ENCODE results near the gene ATP13A2. TPM values are rescaled to one million over a fixed set of nuclear protein-coding genes. Genes with fewer than 3 reads are reported as not detected.

ATP13A2 gene
- total RNA-seq, 1 experiment from 2014 or later: 28.6 TPM

- Histone ChIP-seq H3K4me3 (no peak overlapping the region), H3K27me3 (no peaks in the 10 kb centered on the region), H3K36me3 (peaks cover 73% of the 10 kb centered on the region), H3K9me3 (no peaks in the 10 kb centered on the region)
- DNase-seq: no peak
Observed at GRCh38 chr1:17040135-17040534, 28.4 kb upstream of the ATP13A2 start.

- DNase-seq: no peak
- no peaks in the 10 kb centered on the region for H3K9me3 ChIP-seq
- H3K4me3 ChIP-seq: no peak overlapping the region
- no peaks in the 10 kb centered on the region for H3K27me3 ChIP-seq
- H3K36me3 ChIP-seq: peaks cover 68% of the 10 kb centered on the region
Observed at GRCh38 chr1:17039522-17039921, 27.8 kb upstream of the ATP13A2 start.

GRCh38 chr1:17033481-17033880 is 21.8 kb upstream of the ATP13A2 start:
- Histone ChIP-seq H3K4me3 (no peak overlapping the region), H3K27me3 (no peaks in the 10 kb centered on the region), H3K36me3 (peaks cover 51% of the 10 kb centered on the region), H3K9me3 (no peaks in the 10 kb centered on the region)
- no peak for DNase-seq

- Histone ChIP-seq H3K27me3 (no peaks in the 10 kb centered on the region), H3K4me3 (no peak overlapping the region), H3K9me3 (no peaks in the 10 kb centered on the region), H3K36me3 (peaks cover 51% of the 10 kb centered on the region)
- no peak for DNase-seq
Observed at GRCh38 chr1:17032741-17033140, 21.0 kb upstream of the ATP13A2 start.

- peaks cover 56% of the 10 kb centered on the region for H3K36me3 ChIP-seq
- no peaks in the 10 kb centered on the region for H3K9me3 ChIP-seq
- no peak overlapping the region for H3K4me3 ChIP-seq
- no peaks in the 10 kb centered on the region for H3K27me3 ChIP-seq
- no peak for DNase-seq
Observed at GRCh38 chr1:17031436-17031835, 19.7 kb upstream of the ATP13A2 start.

GRCh38 chr1:17030206-17030605 is 18.5 kb upstream of the ATP13A2 start:
- no peak for DNase-seq
- Histone ChIP-seq H3K9me3 (no peaks in the 10 kb centered on the region), H3K36me3 (peaks cover 59% of the 10 kb centered on the region), H3K27me3 (no peaks in the 10 kb centered on the region), H3K4me3 (no peak overlapping the region)

GRCh38 chr1:17028662-17029188 is 17.0 kb upstream of the ATP13A2 start:
- DNase-seq: peak; percentile 73
- Histone ChIP-seq H3K4me3 (no peak overlapping the region), H3K27me3 (no peaks in the 10 kb centered on the region), H3K9me3 (no peaks in the 10 kb centered on the region), H3K36me3 (peaks cover 69% of the 10 kb centered on the region)

- H3K27me3 ChIP-seq: no peaks in the 10 kb centered on the region
- peaks cover 72% of the 10 kb centered on the region for H3K36me3 ChIP-seq
- no peak for DNase-seq
- H3K9me3 ChIP-seq: no peaks in the 10 kb centered on the region
- H3K4me3 ChIP-seq: no peak overlapping the region
Observed at GRCh38 chr1:17027900-17028299, 16.2 kb upstream of the ATP13A2 start.

GRCh38 chr1:17027403-17027802 is 15.7 kb upstream of the ATP13A2 start:
- Histone ChIP-seq H3K4me3 (no peak overlapping the region), H3K27me3 (no peaks in the 10 kb centered on the region), H3K36me3 (peaks cover 72% of the 10 kb centered on the region), H3K9me3 (no peaks in the 10 kb centered on the region)
- DNase-seq: peak; percentile 94

- Histone ChIP-seq H3K9me3 (no peaks in the 10 kb centered on the region), H3K27me3 (no peaks in the 10 kb centered on the region), H3K36me3 (peaks cover 88% of the 10 kb centered on the region), H3K4me3 (no peak overlapping the region)
- DNase-seq: no peak
Observed at GRCh38 chr1:17024721-17025120, 13.0 kb upstream of the ATP13A2 start.

- H3K27me3 ChIP-seq: no peaks in the 10 kb centered on the region
- H3K36me3 ChIP-seq: peaks cover 91% of the 10 kb centered on the region
- no peak overlapping the region for H3K4me3 ChIP-seq
- no peaks in the 10 kb centered on the region for H3K9me3 ChIP-seq
- DNase-seq: no peak
Observed at GRCh38 chr1:17023573-17023972, 11.8 kb upstream of the ATP13A2 start.

- Histone ChIP-seq H3K36me3 (peaks cover 89% of the 10 kb centered on the region), H3K27me3 (no peaks in the 10 kb centered on the region), H3K9me3 (no peaks in the 10 kb centered on the region), H3K4me3 (no peak overlapping the region)
- no peak for DNase-seq
Observed at GRCh38 chr1:17023102-17023501, 11.4 kb upstream of the ATP13A2 start.

- Histone ChIP-seq H3K9me3 (no peaks in the 10 kb centered on the region), H3K27me3 (no peaks in the 10 kb centered on the region), H3K4me3 (no peak overlapping the region), H3K36me3 (peaks cover 92% of the 10 kb centered on the region)
- DNase-seq: no peak
Observed at GRCh38 chr1:17021896-17022295, 10.2 kb upstream of the ATP13A2 start.

- H3K27me3 ChIP-seq: no peaks in the 10 kb centered on the region
- H3K4me3 ChIP-seq: no peak overlapping the region
- peaks cover 78% of the 10 kb centered on the region for H3K36me3 ChIP-seq
- no peaks in the 10 kb centered on the region for H3K9me3 ChIP-seq
- no peak for DNase-seq
Observed at GRCh38 chr1:17020502-17020901, 8.8 kb upstream of the ATP13A2 start.

- Histone ChIP-seq H3K9me3 (no peaks in the 10 kb centered on the region), H3K4me3 (no peak overlapping the region), H3K36me3 (peaks cover 63% of the 10 kb centered on the region), H3K27me3 (no peaks in the 10 kb centered on the region)
- DNase-seq: no peak
Observed at GRCh38 chr1:17018849-17019248, 7.1 kb upstream of the ATP13A2 start.

- peaks cover 49% of the 10 kb centered on the region for H3K36me3 ChIP-seq
- no peak overlapping the region for H3K4me3 ChIP-seq
- no peak for DNase-seq
- H3K27me3 ChIP-seq: no peaks in the 10 kb centered on the region
- no peaks in the 10 kb centered on the region for H3K9me3 ChIP-seq
Observed at GRCh38 chr1:17017435-17017834, 5.7 kb upstream of the ATP13A2 start.

- Histone ChIP-seq H3K27me3 (no peaks in the 10 kb centered on the region), H3K4me3 (no peak overlapping the region), H3K36me3 (peaks cover 37% of the 10 kb centered on the region), H3K9me3 (no peaks in the 10 kb centered on the region)
- peak; percentile 37 for DNase-seq
Observed at GRCh38 chr1:17016317-17016661, 4.6 kb upstream of the ATP13A2 start.

- no peaks in the 10 kb centered on the region for H3K27me3 ChIP-seq
- H3K9me3 ChIP-seq: no peaks in the 10 kb centered on the region
- no peak overlapping the region for H3K4me3 ChIP-seq
- no peak for DNase-seq
- H3K36me3 ChIP-seq: peaks cover 28% of the 10 kb centered on the region
Observed at GRCh38 chr1:17014671-17015567, 3.2 kb upstream of the ATP13A2 start.

All from MG63 (cell line).